Hepatocyte (in vitro differentiated cells): Measurements from ENCODE around the gene STRN4. TPM values are rescaled to one million over a fixed set of nuclear protein-coding genes. Genes with fewer than 3 reads are reported as not detected.

Experiments used
- DNase-seq: peaks from one replicate; pipeline ENCODE4 v3.0.0-alpha.2; 2016; ENCODE audit warnings: low spot score
- H2AFZ ChIP-seq: fragments of 200-600 bp; sonication (generic); 2 replicates; pipeline ENCODE4 v1.6.0; 2016; ENCODE audit warnings: antibody characterized with exemption, mild to moderate bottlenecking
- H3K27ac ChIP-seq: fragments of 200-600 bp; sonication (generic); 2 replicates; pipeline ENCODE4 v1.5.1; 2016; ENCODE audit warnings: mild to moderate bottlenecking
- H3K27me3 ChIP-seq: fragments of 200-600 bp; sonication (generic); 2 replicates; pipeline ENCODE4 v1.6.1; 2016
- H3K36me3 ChIP-seq: fragments of 200-600 bp; sonication (generic); replicated peaks from 2 replicates; pipeline ENCODE4 v1.5.1; 2016; ENCODE audit warnings: low read depth; ENCODE audit not compliant: insufficient read depth
- H3K4me1 ChIP-seq: fragments of 200-600 bp; sonication (generic); 2 replicates; pipeline ENCODE4 v1.5.1; 2016; ENCODE audit warnings: mild to moderate bottlenecking, moderate library complexity; ENCODE audit not compliant: insufficient read depth
- H3K4me2 ChIP-seq: fragments of 200-600 bp; sonication (generic); 2 replicates; pipeline ENCODE4 v1.6.0; 2016
- H3K4me3 ChIP-seq: fragments of 200-600 bp; sonication (generic); 2 replicates; pipeline ENCODE4 v1.5.1; 2016; ENCODE audit warnings: mild to moderate bottlenecking
- H3K79me2 ChIP-seq: fragments of 200-600 bp; sonication (generic); 2 replicates; pipeline ENCODE4 v1.6.0; 2017; ENCODE audit warnings: mild to moderate bottlenecking
- H3K9me2 ChIP-seq: fragments of 200-600 bp; sonication (generic); replicated peaks from 2 replicates; pipeline ENCODE4 v1.6.0; 2017; ENCODE audit warnings: mild to moderate bottlenecking; ENCODE audit not compliant: insufficient read depth
- H3K9me3 ChIP-seq: fragments of 200-600 bp; sonication (generic); 2 replicates; pipeline ENCODE4 v1.5.1; 2016; ENCODE audit warnings: low read depth, mild to moderate bottlenecking
- H4K20me1 ChIP-seq: fragments of 200-600 bp; sonication (generic); 2 replicates; pipeline ENCODE4 v1.6.0; 2016; ENCODE audit warnings: mild to moderate bottlenecking; ENCODE audit not compliant: insufficient read depth, poor library complexity, severe bottlenecking
- EZH2 ChIP-seq: fragments of 200-600 bp; sonication (generic); IDR thresholded peaks from 2 replicates; pipeline ENCODE4 v1.6.1; 2016; ENCODE audit warnings: antibody characterized with exemption, mild to moderate bottlenecking, borderline replicate concordance
- EZH2phosphoT487 ChIP-seq: fragments of 200-600 bp; sonication (generic); IDR thresholded peaks from one replicate; pipeline ENCODE4 v1.6.1; 2018; ENCODE audit warnings: antibody characterized with exemption, mild to moderate bottlenecking, low read depth, moderate library complexity; ENCODE audit not compliant: unreplicated experiment, severe bottlenecking
- WGBS: methylation state at CpG from one replicate; pipeline ENCODE4 v1.1.6; 2016; ENCODE audit warnings: low lambda C conversion rate; ENCODE audit errors: missing lambda C conversion rate; 5-methylcytosine and 5-hydroxymethylcytosine counted together
- polyA plus RNA-seq: library from polyadenylated mRNA; unstranded; fragments of >200 nt; fragmentation: Nextera tagmentation; extraction: Ambion mirVana; gene quantifications from 2 replicates; pipeline ENCODE4 v1.2.1, GENCODE V29; 2016
- total RNA-seq: library from RNA; depleted of rRNA; stranded (reverse); fragments of >200 nt; gene quantifications from 2 replicates; pipeline ENCODE4 v1.2.3, GENCODE V29; 2014
- TF ChIP-seq, protein P1 (sequence below): fragments of 200-600 bp; sonication (generic); IDR thresholded peaks from 2 replicates; pipeline ENCODE4 v1.5.1; 2016; ENCODE audit warnings: antibody characterized with exemption, mild to moderate bottlenecking; ENCODE audit not compliant: poor library complexity

The STRN4 gene
- total and polyA plus RNA-seq, 2 experiments from 2014 or later = 63.7 to 64.1 TPM

DNA sequence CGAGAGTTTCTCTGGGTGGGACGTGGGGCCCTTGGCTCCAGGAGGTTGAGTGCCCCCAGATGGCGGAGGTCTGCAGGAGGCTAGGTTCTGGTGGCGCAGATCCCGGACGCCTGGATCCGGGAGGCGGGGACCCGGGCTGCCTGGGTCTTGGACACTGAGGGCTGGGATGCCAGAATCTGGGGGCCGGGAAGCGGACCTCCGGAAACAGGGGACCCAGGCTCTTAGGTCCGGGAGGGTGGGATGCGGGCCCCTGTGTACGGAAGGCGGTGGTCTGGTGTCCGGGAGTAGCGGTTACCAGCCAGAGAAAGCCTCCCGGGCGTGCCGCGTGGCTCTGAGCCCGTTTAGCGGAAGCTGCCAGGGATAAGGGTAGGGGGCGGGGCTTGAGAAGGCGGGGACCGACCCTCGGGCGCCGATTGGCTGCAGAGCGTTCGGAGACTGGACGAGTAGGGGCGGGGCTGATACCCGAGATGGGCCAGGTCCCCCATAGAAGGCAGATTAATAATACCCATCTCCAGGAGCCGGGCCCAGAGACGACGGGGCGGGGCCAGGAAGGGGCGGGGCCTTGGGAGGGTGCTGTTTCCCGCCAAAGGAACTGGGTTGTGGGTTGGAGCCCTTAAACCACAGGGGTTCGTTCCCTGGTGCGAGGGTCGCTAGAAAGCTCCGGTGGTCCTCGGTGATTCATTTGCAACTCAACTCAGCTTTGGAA lies 42.2 kb upstream of the STRN4 start, which contains the start of gene SLC1A5:
TSS of gene SLC1A5 (minus strand) at position 333 of the 706 bp plus-strand sequence. CDS start 629 bp downstream, outside the sequence.
- H3K4me2 ChIP-seq = peak within 1 kb of the TSS; percentile 87
- H4K20me1 ChIP-seq = peaks cover 4% of the 10 kb centered on the region
- H3K79me2 ChIP-seq = peaks cover 39% of the 10 kb centered on the region
- H3K9me3 ChIP-seq = no peaks in the 10 kb centered on the region
- H3K4me1 ChIP-seq = peaks cover 27% of the 10 kb centered on the region
- DNase-seq = peak; percentile 96
- H3K27me3 ChIP-seq = no peaks in the 10 kb centered on the region
- 2% methylated on average over 31 of the region's 46 CpGs for WGBS
- H3K4me3 ChIP-seq = peak within 1 kb of the TSS; percentile 36
- peak within 1 kb of the TSS; percentile 4 for H2AFZ ChIP-seq
- H3K27ac ChIP-seq = peak within 1 kb of the TSS; percentile 98
- no peaks in the 10 kb centered on the region for H3K36me3 ChIP-seq
- TF ChIP-seq EZH2phosphoT487 (no peak), EZH2 (no peak)
- TF ChIP-seq, protein P1, sequence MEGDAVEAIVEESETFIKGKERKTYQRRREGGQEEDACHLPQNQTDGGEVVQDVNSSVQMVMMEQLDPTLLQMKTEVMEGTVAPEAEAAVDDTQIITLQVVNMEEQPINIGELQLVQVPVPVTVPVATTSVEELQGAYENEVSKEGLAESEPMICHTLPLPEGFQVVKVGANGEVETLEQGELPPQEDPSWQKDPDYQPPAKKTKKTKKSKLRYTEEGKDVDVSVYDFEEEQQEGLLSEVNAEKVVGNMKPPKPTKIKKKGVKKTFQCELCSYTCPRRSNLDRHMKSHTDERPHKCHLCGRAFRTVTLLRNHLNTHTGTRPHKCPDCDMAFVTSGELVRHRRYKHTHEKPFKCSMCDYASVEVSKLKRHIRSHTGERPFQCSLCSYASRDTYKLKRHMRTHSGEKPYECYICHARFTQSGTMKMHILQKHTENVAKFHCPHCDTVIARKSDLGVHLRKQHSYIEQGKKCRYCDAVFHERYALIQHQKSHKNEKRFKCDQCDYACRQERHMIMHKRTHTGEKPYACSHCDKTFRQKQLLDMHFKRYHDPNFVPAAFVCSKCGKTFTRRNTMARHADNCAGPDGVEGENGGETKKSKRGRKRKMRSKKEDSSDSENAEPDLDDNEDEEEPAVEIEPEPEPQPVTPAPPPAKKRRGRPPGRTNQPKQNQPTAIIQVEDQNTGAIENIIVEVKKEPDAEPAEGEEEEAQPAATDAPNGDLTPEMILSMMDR = no peak
- no peaks in the 10 kb centered on the region for H3K9me2 ChIP-seq

DNA sequence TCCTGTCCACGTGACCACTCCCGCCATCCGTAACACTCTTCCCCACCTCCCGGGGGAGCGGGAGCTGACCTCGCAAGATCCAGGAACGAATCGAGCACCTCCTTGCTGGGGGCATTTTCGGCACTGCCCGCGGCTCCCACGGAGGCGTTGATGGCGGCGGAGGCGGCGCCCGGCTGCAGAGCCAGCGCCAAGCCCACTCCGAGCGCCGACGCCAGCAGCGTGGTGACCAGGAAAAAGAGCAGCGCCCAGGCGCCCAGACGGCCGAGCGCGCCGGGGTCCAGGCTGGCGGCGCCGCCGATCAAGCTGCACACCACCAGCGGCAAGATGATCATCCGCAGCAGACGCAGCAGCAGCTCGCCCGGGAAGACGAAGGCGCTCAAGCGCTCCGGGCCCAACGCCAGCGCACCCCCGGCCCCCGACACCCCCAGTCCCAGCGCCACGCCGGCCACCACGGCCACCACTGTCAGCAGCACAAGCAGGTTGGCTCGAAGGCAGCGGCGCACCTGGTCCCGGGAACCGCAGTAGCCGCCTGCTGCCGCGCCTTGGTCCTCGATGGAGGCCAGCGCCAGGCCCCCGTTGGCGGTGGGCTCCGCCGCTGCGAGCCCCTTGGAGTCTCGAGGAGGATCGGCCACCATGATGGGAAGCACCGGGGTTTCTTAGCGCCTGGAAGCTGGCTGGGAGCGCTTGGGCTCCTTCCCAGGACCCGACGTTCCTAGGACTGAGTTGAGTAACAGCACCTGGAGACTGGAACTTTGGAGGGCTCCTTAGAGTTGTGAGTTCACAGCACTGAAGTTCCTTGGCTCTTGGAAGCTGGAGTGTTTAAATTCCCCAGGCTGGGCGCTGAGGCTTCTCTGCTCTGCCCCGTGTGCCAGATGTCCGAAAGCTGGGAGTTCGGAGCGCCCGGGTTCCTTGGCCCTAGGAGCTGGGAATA lies 41.3 kb upstream of the STRN4 start:
- peak overlapping the region; percentile 87 for H3K4me2 ChIP-seq
- no peaks in the 10 kb centered on the region for H3K9me2 ChIP-seq
- peaks cover 47% of the 10 kb centered on the region for H3K79me2 ChIP-seq
- H3K9me3 ChIP-seq = no peaks in the 10 kb centered on the region
- no peak for TF ChIP-seq EZH2
- TF ChIP-seq, protein P1 = no peak
- TF ChIP-seq EZH2phosphoT487 = no peak
- no peaks in the 10 kb centered on the region for H3K36me3 ChIP-seq
- 1% methylated on average over 64 of the region's 80 CpGs for WGBS
- peak overlapping the region; percentile 4 for H2AFZ ChIP-seq
- peaks cover 4% of the 10 kb centered on the region for H4K20me1 ChIP-seq
- H3K27me3 ChIP-seq = no peaks in the 10 kb centered on the region
- H3K4me3 ChIP-seq = peak overlapping the region; percentile 36
- peak overlapping the region; percentile 98 for H3K27ac ChIP-seq
- DNase-seq = peak; percentile 82
- peaks cover 27% of the 10 kb centered on the region for H3K4me1 ChIP-seq

DNA sequence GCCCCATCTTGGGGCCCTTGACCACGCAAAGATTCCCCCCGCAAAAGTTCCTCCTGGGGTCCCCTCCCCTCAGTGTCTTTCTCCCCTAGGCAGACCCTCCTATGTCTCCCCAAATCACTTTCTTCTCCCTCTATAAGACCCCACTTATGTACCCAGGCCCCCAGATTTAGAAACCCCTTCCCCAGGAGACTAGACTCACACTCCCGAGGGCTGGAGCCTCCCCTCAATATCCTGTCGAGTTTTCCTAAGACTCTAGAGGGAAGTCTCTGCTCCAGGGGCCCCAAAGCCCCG lies 40.7 kb upstream of the STRN4 start:
- Histone ChIP-seq H3K27me3 (no peaks in the 10 kb centered on the region), H3K79me2 (peaks cover 54% of the 10 kb centered on the region), H3K4me2 (peak overlapping the region; percentile 87), H3K36me3 (no peaks in the 10 kb centered on the region), H3K9me2 (no peaks in the 10 kb centered on the region), H3K9me3 (no peaks in the 10 kb centered on the region), H2AFZ (peak overlapping the region; percentile 4), H4K20me1 (peaks cover 4% of the 10 kb centered on the region), H3K27ac (peak overlapping the region; percentile 98), H3K4me1 (peaks cover 27% of the 10 kb centered on the region), H3K4me3 (peak overlapping the region; percentile 36)
- TF ChIP-seq EZH2phosphoT487 = no peak
- TF ChIP-seq, protein P1 = no peak
- no peak for TF ChIP-seq EZH2
- DNase-seq = no peak
- 8% methylated on average over 5 of the region's 5 CpGs for WGBS
